IMR-90 (cell line): ENCODE data around the gene TENM4. TPM values are rescaled to one million over a fixed set of nuclear protein-coding genes. Genes with fewer than 3 reads are reported as not detected.

ENCODE experiments used
- ATAC-seq: fragments of 200-7000 bp; cut with Tn5 transposase; 2 replicates; pipeline ENCODE4 v1.9.1; 2020; ENCODE audit warnings: low read depth, mild to moderate bottlenecking, moderate library complexity
- BruUV-seq: library from RNA; stranded (reverse); fragments of 400-500 nt; replicated peaks from 2 replicates; lab custom pipeline; 2021; lab: Mats Ljungman, UMichigan
- CTCF ChIA-PET: fragments of 300-600 bp; formaldehyde crosslinking; extraction: SDS; loops from one replicate; lab custom pipeline; 2021; ENCODE audit warnings: antibody characterized with exemption; lab: Yijun Ruan, JAX
- POLR2A ChIA-PET: fragments of 300-600 bp; sonication (Branson Sonifier 250); formaldehyde crosslinking; loops from one replicate; lab custom pipeline; 2022; ENCODE audit warnings: antibody characterized with exemption; ENCODE audit not compliant: unreplicated experiment; lab: Charles Lee
- DNase-seq: peaks from one replicate; pipeline ENCODE4 v3.0.0; 2013
- H2AFZ ChIP-seq: replicated peaks from 2 replicates; pipeline ENCODE3; 2013; ENCODE audit warnings: low read length, mild to moderate bottlenecking; ENCODE audit not compliant: poor library complexity
- H2AK5ac ChIP-seq: 2 replicates; pipeline ENCODE4 v1.6.1; 2013; ENCODE audit warnings: low read depth, low read length, inconsistent platforms
- H2AK9ac ChIP-seq: replicated peaks from 2 replicates; pipeline ENCODE3; 2013; ENCODE audit warnings: mild to moderate bottlenecking, low read depth, low read length, moderate library complexity; ENCODE audit not compliant: poor library complexity
- H2BK120ac ChIP-seq: 2 replicates; pipeline ENCODE4 v1.6.1; 2013; ENCODE audit warnings: low read depth, low read length, inconsistent platforms
- H2BK15ac ChIP-seq: 3 replicates; pipeline ENCODE4 v1.6.1; 2013; ENCODE audit warnings: low read depth, low read length, inconsistent platforms
- H2BK20ac ChIP-seq: 2 replicates; pipeline ENCODE4 v1.6.1; 2013; ENCODE audit warnings: low read depth, mild to moderate bottlenecking, inconsistent platforms, low read length, moderate library complexity
- H2BK5ac ChIP-seq: 2 replicates; pipeline ENCODE4 v1.6.1; 2013; ENCODE audit warnings: mild to moderate bottlenecking, low read depth, low read length, inconsistent platforms; ENCODE audit not compliant: poor library complexity, severe bottlenecking
- H3K14ac ChIP-seq: replicated peaks from 2 replicates; pipeline ENCODE4 v1.6.1; 2013; ENCODE audit warnings: low read depth, low read length, inconsistent platforms
- H3K18ac ChIP-seq: 2 replicates; pipeline ENCODE4 v1.6.1; 2013; ENCODE audit warnings: low read depth, low read length, control low read depth
- H3K23ac ChIP-seq: 2 replicates; pipeline ENCODE4 v1.6.1; 2013; ENCODE audit warnings: low read depth, low read length, inconsistent platforms
- H3K27ac ChIP-seq: 2 replicates; pipeline ENCODE4 v1.5.1; 2013; ENCODE audit warnings: mild to moderate bottlenecking, control low read depth, low read length; ENCODE audit not compliant: insufficient read depth
- H3K27me3 ChIP-seq: 2 replicates; pipeline ENCODE4 v1.6.1; 2013; ENCODE audit warnings: low read length; ENCODE audit not compliant: control insufficient read depth, insufficient read depth
- H3K36me3 ChIP-seq: 2 replicates; pipeline ENCODE4 v1.6.1; 2013; ENCODE audit warnings: low read length, mixed read lengths; ENCODE audit not compliant: control insufficient read depth, insufficient read depth
- H3K4ac ChIP-seq: 2 replicates; pipeline ENCODE4 v1.6.1; 2013; ENCODE audit warnings: low read depth, low read length, inconsistent platforms
- H3K4me1 ChIP-seq: 2 replicates; pipeline ENCODE4 v1.6.1; 2013; ENCODE audit warnings: low read length, mixed read lengths; ENCODE audit not compliant: control insufficient read depth, insufficient read depth
- H3K4me2 ChIP-seq: 2 replicates; pipeline ENCODE4 v1.6.1; 2013; ENCODE audit warnings: low read depth, mild to moderate bottlenecking, control low read depth, low read length, moderate library complexity
- H3K4me3 ChIP-seq: 2 replicates; pipeline ENCODE4 v1.5.1; 2013; ENCODE audit warnings: low read depth, mild to moderate bottlenecking, control low read depth, low read length, moderate library complexity; ENCODE audit not compliant: insufficient read depth
- H3K56ac ChIP-seq: 2 replicates; pipeline ENCODE4 v1.6.1; 2013; ENCODE audit warnings: low read length, inconsistent platforms; ENCODE audit not compliant: insufficient read depth; ENCODE audit errors: extremely low read depth
- H3K79me1 ChIP-seq, 2 experiments: 2 replicates each; pipeline ENCODE4 v1.6.1; 2013; ENCODE audit warnings: low read length in 2 of 2, inconsistent platforms in 1 of 2, low read depth in 1 of 2
- H3K9ac ChIP-seq: 2 replicates; pipeline ENCODE4 v1.6.1; 2013; ENCODE audit warnings: low read depth, low read length, control low read depth
- H3K9me1 ChIP-seq: 2 replicates; pipeline ENCODE4 v1.6.1; 2013; ENCODE audit warnings: low read length, inconsistent platforms; ENCODE audit not compliant: insufficient read depth
- H3K9me3 ChIP-seq: 2 replicates; pipeline ENCODE4 v1.6.1; 2013; ENCODE audit warnings: low read length; ENCODE audit not compliant: control insufficient read depth, insufficient read depth
- H4K20me1 ChIP-seq: 2 replicates; pipeline ENCODE4 v1.6.1; 2013; ENCODE audit warnings: low read length, inconsistent platforms; ENCODE audit not compliant: insufficient read depth
- H4K5ac ChIP-seq: 2 replicates; pipeline ENCODE4 v1.6.1; 2013; ENCODE audit warnings: mild to moderate bottlenecking, low read depth, low read length, control low read depth
- H4K8ac ChIP-seq, 2 experiments: 2 replicates each; pipeline ENCODE4 v1.6.1; 2013; ENCODE audit warnings: low read depth in 2 of 2, low read length in 2 of 2, control low read depth in 1 of 2, inconsistent platforms in 1 of 2
- H4K91ac ChIP-seq: 2 replicates; pipeline ENCODE4 v1.6.1; 2013; ENCODE audit warnings: low read depth, low read length, inconsistent platforms; ENCODE audit not compliant: insufficient read depth
- CHD1 ChIP-seq: IDR thresholded peaks from 2 replicates; pipeline ENCODE4 v1.6.1; 2012; ENCODE audit warnings: low read depth, low read length, improper control_type of control experiment
- MAZ ChIP-seq: IDR thresholded peaks from 2 replicates; pipeline ENCODE4 v1.6.1; 2012; ENCODE audit warnings: low read depth, mild to moderate bottlenecking, low read length, improper control_type of control experiment, moderate library complexity, borderline replicate concordance
- POLR2A ChIP-seq: IDR thresholded peaks from 2 replicates; pipeline ENCODE4 v1.6.1; 2012; ENCODE audit warnings: mild to moderate bottlenecking, low read depth, low read length
- RCOR1 ChIP-seq: IDR thresholded peaks from 2 replicates; pipeline ENCODE4 v1.6.1; 2012; ENCODE audit warnings: mild to moderate bottlenecking, low read length, improper control_type of control experiment; ENCODE audit not compliant: insufficient replicate concordance
- WGBS, 2 experiments: methylation state at CpG; one replicate each; pipeline versions ENCODE4 v1.1.5 to v1.1.7; 2013; ENCODE audit warnings: missing lambda C conversion rate in 2 of 2; ENCODE audit not compliant: insufficient read length in 1 of 2; ENCODE audit errors: extremely low coverage in 2 of 2; 5-methylcytosine and 5-hydroxymethylcytosine counted together
- dilution Hi-C: fragments of 300-500 bp; cut with HindIII; formaldehyde crosslinking; loops from one replicate; pipeline ENCODE4 v1.14.3; 2018; ENCODE audit warnings: low sequenced_read_pairs; ENCODE audit not compliant: unreplicated experiment
- in situ Hi-C: fragments of 300-500 bp; cut with MboI; formaldehyde crosslinking; loops from 3 replicates; pipeline ENCODE4 v1.14.3; 2019; ENCODE audit warnings: low sequenced_read_pairs, inconsistent platforms, mixed read lengths
- intact Hi-C: fragments of 100-400 bp; cut with micrococcal nuclease; formaldehyde crosslinking; loops from 2 replicates; pipeline ENCODE4 v1.10.0; 2022
- polyA plus RNA-seq, 3 experiments: library from polyadenylated mRNA; depleted of rRNA; stranded (reverse); fragments of >200 nt; gene quantifications; 2 replicates each; pipeline ENCODE4 v1.2.3, GENCODE V29; 2012; ENCODE audit warnings: low replicate concordance in 1 of 3
- total RNA-seq: library from RNA; depleted of rRNA; stranded (reverse); fragments of >200 nt; gene quantifications from 2 replicates; pipeline ENCODE4 v1.2.3, GENCODE V29; 2012
- TF ChIP-seq, protein P1 (sequence below): fragments of 150-350 bp; IDR thresholded peaks from 2 replicates; pipeline ENCODE4 v1.6.1; 2016; ENCODE audit warnings: low read depth, mild to moderate bottlenecking, low read length, moderate library complexity, borderline replicate concordance

TENM4 gene
- total and polyA plus RNA-seq, 2 of the 4 experiments (the other 2 are of a cell fraction): 7.4 to 9.0 TPM

DNA sequence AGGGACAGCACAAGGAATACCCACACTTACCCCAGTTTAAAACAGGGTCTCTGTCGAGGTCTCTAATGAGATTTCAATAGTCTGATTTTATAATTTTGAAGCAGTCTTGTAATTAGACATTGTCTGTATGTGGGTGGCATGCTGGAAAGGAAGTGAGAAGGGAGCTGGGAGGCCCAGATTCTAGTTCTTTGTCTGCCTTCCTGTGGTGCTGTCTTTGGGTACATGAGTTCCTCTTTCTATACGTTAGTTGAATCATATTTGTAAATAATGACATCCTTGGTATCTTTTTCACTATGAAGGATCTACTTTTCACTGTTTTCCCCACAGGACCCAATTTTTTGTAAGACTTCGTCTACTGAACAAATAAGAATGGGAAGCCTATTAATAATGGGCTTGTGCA, 42.0 kb upstream of the TENM4 start:
- Histone ChIP-seq H3K9me1 (no peaks in the 10 kb centered on the region), H3K79me1 (no peaks in the 10 kb centered on the region), H3K9me3 (no peaks in the 10 kb centered on the region), H4K20me1 (no peaks in the 10 kb centered on the region), H3K27ac (no peak overlapping the region), H2AFZ (no peak overlapping the region), H3K23ac (no peak overlapping the region), H2BK5ac (no peak overlapping the region), H4K8ac (no peak overlapping the region), H3K27me3 (peaks cover 13% of the 10 kb centered on the region), H3K4me3 (no peak overlapping the region), H3K18ac (no peak overlapping the region), H2AK9ac (no peak overlapping the region), H3K36me3 (no peaks in the 10 kb centered on the region), H3K4ac (no peak overlapping the region), H2BK15ac (no peak overlapping the region), H3K9ac (no peak overlapping the region), H3K56ac (no peak overlapping the region), H2BK20ac (no peak overlapping the region), H4K5ac (no peak overlapping the region), H4K91ac (no peak overlapping the region), H2BK120ac (no peak overlapping the region), H2AK5ac (no peak overlapping the region), H3K4me2 (no peak overlapping the region), H3K4me1 (no peaks in the 10 kb centered on the region), H3K14ac (no peak overlapping the region)
- CTCF ChIA-PET: interaction anchor here (0.9 kb wide), 1 partner anchor 10 kb away, joined by 4 read pairs; no protein-coding TSS in a partner anchor
- no peak for TF ChIP-seq POLR2A
- TF ChIP-seq MAZ: no peak
- TF ChIP-seq RCOR1: no peak
- TF ChIP-seq, protein P1, sequence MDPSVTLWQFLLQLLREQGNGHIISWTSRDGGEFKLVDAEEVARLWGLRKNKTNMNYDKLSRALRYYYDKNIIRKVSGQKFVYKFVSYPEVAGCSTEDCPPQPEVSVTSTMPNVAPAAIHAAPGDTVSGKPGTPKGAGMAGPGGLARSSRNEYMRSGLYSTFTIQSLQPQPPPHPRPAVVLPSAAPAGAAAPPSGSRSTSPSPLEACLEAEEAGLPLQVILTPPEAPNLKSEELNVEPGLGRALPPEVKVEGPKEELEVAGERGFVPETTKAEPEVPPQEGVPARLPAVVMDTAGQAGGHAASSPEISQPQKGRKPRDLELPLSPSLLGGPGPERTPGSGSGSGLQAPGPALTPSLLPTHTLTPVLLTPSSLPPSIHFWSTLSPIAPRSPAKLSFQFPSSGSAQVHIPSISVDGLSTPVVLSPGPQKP: no peak
- TF ChIP-seq CHD1: no peak
- in situ Hi-C loops: no loop called here
- dilution Hi-C loops: no loop called here
- POLR2A ChIA-PET: no interaction called here
- no TSS peak for BruUV-seq
- ATAC-seq (no peak), DNase-seq (no peak)
- intact Hi-C loops: no loop called here
- no CpG with 5 or more reads among the region's 3 CpGs for WGBS, 2 experiments
